Stimulated activated CD8-positive, alpha-beta memory T cell treated with anti-CD3 and anti-CD28 coated beads, Interleukin-4, amount 100 ng/mL, for 4 hours (primary cell): ENCODE measurements around the gene AKAP12.

Experiments
- DNase-seq, 2 donors: peaks; one replicate each; pipeline ENCODE4 v3.0.0-alpha.2; 2020; ENCODE audit warnings: low read depth in 2 of 2, low spot score in 1 of 2

The AKAP12 gene

DNA sequence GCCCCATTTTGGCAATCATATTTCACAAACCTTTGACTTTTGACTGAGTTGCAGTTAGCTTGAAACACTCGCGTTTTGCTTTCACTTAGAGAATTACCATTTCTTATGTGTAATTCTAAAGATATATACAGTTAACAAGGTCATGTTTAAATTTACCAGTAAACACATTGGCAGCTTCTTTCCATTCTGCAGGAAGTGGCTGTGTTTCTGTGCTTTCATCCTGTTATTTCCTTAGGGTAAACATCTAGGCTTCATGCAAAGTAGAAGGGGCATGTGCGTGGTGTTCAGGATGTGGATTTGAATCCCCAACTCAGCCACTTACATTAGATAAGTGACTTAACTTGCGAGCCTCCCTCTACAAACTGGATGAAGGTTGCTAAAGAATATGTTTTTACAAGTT is 41.1 kb downstream of the AKAP12 start:
- DNase-seq: no peak

GRCh38 chr6:151284012-151284411 is 44.2 kb downstream of the AKAP12 start:
- DNase-seq: no peak

- DNase-seq: no peak
Measured at GRCh38 chr6:151284548-151285017, 44.8 kb downstream of the AKAP12 start.

GRCh38 chr6:151285122-151285521 is 45.4 kb downstream of the AKAP12 start:
- DNase-seq: no peak

DNA sequence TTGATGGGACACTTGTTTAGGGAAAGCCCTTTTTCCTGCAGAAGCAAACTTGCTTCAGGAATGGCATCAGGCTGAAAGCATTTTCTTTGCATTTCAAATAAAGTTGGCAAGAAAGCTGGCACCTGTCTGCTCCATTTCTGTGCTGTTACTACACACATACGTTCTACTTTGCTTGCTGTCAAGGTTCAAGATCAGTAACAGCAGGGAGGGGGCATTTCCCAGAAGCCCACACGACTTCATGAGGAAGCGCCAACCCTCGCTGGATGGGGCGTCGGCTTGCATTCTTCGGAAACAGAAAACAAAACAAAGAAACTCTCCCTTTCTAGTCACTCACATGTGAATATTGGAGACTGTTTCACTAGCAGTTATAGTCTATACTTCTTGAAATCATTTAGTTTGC is 46.4 kb downstream of the AKAP12 start:
- DNase-seq: no peak

- no peak for DNase-seq
Measured at GRCh38 chr6:151288712-151289398, 49.1 kb downstream of the AKAP12 start.

DNA sequence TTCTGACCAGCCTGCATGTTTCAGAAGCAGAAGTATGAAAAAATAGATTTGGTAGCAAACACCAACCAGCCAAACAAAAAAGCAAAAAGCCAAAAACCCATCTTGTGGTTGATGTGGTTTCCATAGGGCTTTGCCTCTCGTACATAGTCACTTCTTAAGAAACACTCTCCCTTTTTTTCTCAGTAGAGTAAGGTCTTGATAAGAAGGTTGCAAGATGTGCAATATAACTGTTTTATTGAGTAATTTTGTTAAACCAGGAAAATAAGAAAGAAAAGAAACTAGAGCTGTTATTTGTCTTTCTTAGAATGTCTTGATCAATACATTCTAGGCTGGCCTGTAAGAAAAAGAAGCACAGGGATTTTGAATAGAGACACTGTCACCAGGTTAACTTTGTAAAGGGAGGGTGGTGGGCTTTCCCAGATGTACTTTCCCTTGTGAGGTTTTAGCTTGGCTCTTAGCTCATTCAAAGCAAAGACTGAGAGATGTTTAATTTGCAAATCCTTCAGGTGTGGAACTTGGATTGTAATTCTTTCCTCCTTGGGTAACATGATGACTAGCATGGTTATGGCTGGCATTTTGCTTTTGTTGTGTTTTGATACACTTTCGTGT is 49.7 kb downstream of the AKAP12 start:
- DNase-seq: no peak

DNA sequence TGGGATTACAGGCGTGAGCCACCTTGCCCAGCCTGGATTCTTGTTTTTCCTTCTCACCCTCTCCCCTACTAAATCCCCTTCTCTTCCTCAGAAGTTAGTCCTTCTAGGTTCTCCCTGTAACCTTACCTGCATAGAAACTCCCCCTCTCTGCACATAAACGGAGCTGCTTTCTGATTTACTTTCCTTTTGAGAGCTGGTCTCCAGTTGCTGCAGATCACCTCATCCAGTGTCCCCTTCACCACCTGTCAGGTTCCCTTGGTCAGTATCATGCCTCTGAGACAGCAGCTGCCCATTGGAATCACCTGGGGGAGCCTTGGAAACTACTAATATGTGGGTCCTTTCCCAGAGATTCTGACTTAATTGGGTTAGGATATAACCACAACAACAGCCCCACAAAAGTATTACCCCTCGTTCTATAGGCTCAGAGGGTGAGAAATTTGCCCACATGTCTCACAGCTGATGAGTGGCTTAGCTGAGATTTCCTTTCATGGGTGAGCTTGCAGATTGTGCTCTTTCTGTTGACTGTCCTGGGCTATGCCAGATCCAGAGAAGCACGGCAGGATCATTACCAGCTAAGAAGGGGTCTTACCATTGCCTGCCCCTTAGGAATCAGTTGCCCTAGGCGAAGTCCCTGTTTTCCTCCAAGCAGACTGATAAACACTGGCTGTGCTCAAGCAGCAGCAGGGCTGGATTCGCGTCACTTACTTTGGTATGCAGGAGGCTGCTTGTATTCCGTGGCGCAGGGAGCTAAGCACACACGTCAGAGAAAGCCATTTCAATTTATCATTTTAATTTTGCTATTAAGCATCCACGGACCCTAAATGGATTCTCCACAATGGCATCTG is 51.3 kb downstream of the AKAP12 start:
- DNase-seq: no peak

- DNase-seq: no peak
Measured at GRCh38 chr6:151291722-151292059, 51.9 kb downstream of the AKAP12 start.

- DNase-seq: no peak
Measured at GRCh38 chr6:151292974-151293687, 53.4 kb downstream of the AKAP12 start.

DNA sequence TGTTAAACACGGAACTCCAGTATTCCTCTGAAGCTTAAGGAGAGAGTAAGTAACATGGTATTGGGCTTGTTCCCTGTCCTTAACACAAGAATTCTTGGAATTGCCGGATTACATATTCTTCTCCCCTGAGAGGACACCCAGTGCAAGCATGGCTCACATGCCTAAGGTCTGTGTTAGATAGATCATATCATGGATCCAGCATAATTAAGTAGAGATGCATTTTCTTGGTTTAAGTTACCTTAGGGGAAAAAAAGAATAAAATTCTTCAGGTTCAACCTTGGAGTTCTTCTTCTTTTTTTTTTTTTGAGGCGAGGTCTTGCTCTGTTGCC is 53.9 kb downstream of the AKAP12 start:
- DNase-seq: no peak

- DNase-seq: no peak
Measured at GRCh38 chr6:151294561-151295101, 54.9 kb downstream of the AKAP12 start.

- no peak for DNase-seq
Measured at GRCh38 chr6:151297886-151298285, 58.1 kb downstream of the AKAP12 start.

DNA sequence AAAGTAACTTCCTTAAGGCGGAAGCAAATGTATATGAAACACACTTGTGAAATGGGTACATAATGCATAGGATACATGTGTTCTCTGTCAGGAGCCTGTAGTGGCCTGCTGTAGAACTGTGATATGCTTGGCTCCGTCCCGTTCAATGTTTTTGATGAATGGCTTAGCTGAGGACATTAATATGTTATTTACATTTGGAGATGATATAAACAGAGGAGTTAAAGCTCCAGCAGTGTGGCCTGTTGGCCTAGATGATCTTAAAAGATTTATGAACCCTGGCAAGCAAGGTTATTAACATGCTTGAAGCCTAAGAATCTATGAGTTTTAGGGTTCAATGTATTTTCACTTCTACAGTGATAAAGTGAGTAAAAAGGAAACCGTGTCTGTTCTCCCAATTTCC is 59.2 kb downstream of the AKAP12 start:
- no peak for DNase-seq

- DNase-seq: no peak
Measured at GRCh38 chr6:151300267-151300991, 60.7 kb downstream of the AKAP12 start.

- DNase-seq: no peak
Measured at GRCh38 chr6:151301547-151301946, 61.8 kb downstream of the AKAP12 start.

- no peak for DNase-seq
Measured at GRCh38 chr6:151303231-151303630, 63.5 kb downstream of the AKAP12 start.

DNA sequence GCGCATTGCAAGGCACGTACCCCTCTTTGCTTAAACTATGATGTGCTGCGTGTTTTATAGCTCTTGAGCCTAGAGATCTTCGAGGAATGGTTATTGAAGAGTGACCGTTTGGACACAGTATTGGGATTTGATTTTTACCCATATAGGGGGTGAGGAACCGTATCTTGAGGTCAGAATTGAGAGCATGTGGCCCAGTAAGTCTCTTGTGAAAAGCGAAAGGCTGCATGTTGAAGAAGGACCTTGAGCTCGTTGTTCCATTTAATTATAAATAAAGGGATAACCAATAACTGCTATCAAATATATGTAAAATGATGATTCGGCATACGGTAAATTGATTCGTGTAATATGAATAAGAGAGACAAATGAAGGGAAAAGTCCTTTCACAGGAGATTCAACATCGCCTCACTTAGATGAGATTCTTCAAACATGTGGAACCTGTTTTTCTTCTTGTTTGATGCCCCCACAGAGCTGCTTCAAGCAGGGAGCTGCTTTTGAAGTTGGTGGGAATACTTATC is 66.6 kb downstream of the AKAP12 start:
- DNase-seq: no peak

- no peak for DNase-seq
Measured at GRCh38 chr6:151307501-151307900, 67.7 kb downstream of the AKAP12 start.

- DNase-seq: no peak
Measured at GRCh38 chr6:151309619-151310018, 69.9 kb downstream of the AKAP12 start.

DNA sequence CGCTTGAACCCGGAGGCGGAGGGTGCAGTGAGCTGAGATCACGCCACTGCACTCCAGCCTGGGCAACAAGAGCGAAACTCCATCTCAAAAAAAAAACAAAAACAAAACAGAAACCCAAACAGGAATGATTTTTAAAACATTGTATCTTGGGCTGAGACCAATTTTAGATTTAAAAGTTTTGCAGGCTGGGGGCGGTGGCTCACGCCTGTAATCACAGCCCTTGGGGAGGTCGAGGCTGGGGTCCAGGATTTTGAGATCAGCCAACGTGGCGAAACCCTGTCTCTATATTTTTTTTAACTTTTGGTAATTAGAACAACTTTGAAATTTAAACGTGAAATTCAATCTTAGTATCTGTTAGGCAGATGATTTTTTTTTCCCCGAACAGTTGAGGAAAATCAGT is 70.5 kb downstream of the AKAP12 start:
- DNase-seq: no peak
